ENCODE measurements around the gene TSPAN15.

DNA sequence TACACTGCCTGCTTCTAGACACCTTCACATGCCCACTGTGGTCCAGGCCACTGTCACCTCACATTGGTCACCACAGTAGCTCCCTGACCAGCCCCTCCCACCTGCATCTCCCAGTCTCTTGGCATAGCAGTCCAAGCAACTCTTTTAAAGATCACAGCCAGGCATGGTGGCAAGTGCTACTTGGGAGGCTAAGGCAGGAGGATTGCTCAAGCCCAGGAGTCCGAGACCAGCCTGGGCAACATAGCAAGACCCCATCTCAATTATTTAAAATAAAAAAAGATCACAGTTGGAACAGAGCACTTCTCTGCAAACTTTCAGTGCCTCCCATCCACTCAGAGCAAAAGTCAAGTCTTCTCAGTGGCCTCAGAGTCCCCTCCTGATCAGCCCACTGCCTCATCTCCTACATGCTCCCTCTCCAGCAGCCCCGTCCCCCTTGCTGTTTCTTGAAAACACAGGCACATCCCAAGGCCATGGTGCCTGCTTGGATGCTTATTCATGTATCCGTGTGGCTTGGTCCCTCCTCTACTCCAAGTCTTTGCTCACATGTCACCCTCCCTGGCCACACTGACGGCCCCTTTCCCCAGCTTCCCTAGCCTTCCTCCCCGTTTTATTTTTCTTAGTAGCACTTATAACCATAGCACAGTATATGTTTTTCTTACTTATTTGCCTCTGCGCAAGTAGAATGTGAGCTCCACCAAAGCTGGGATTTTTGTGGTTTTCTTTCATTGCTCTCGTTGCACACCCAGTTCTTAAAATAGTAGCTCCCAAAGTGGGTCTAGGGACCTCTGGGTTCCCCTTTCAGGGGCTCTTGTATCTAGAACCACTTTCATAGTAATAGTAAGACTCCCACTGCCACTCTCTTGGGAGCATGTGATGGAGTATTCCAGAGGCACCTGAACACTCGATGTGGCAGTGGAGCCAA is 19.5 kb downstream of the TSPAN15 start:
- TF ChIP-seq, protein P1, sequence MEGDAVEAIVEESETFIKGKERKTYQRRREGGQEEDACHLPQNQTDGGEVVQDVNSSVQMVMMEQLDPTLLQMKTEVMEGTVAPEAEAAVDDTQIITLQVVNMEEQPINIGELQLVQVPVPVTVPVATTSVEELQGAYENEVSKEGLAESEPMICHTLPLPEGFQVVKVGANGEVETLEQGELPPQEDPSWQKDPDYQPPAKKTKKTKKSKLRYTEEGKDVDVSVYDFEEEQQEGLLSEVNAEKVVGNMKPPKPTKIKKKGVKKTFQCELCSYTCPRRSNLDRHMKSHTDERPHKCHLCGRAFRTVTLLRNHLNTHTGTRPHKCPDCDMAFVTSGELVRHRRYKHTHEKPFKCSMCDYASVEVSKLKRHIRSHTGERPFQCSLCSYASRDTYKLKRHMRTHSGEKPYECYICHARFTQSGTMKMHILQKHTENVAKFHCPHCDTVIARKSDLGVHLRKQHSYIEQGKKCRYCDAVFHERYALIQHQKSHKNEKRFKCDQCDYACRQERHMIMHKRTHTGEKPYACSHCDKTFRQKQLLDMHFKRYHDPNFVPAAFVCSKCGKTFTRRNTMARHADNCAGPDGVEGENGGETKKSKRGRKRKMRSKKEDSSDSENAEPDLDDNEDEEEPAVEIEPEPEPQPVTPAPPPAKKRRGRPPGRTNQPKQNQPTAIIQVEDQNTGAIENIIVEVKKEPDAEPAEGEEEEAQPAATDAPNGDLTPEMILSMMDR (IDR thresholded peaks at IDR 0.05), result no peak
- no peak for TF ChIP-seq POLR2A (IDR thresholded peaks at IDR 0.05)

Data from right lobe of liver (tissue), 4 donors.